Fibroblast of upper back skin (primary cell): ENCODE data around the gene MRTFA.
A peak's percentile ranks its signal among the peaks of the same experiment; 100 is the strongest.
"Not testable (repeated sequence)": the region's sequence is repeated elsewhere in the genome, so short reads cannot be mapped to it uniquely, and the experiment has no call there.

ENCODE experiments used
- DNase-seq: peaks from one replicate; pipeline ENCODE4 v3.0.0-alpha.2; 2013

MRTFA gene

DNA sequence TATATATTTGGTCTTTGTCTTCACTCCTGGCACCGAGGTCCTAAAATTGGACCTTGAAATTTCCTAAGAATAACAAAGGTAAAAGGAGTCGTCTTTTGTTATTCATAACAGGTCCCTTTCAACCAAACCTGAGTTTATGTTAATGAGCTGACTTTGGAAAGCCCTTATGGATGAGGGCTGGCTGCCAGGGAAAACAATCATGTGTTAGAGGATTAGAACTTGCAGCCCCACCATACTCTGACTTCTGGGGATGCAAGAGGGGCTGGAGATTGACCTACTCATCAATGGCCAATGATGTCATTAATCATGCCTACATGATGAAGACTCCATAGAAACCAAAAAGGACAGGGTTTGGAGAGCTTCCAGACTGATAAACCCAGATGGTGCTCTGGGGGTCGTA is 118.9 kb downstream of the MRTFA start:
- no peak for DNase-seq

DNA sequence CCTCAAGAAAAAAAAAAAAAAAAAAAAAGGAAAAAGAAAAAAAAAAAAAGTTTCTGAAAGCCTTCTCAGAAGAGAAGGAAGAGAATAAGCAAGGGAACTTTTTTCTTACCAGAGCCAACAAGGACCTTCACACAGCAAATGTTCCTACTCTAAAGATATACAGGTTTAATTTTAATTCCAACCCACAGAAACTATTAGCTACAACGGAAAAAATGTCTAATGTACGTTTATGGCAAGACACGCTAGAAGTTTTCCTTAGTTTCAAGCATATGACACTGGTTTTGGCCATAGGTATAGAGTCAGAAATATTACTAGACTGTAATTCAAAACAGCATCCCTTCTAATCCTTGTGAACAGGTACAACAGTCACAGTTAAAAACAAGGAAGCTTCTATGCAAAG is 120.1 kb downstream of the MRTFA start:
- DNase-seq, result no peak

DNA sequence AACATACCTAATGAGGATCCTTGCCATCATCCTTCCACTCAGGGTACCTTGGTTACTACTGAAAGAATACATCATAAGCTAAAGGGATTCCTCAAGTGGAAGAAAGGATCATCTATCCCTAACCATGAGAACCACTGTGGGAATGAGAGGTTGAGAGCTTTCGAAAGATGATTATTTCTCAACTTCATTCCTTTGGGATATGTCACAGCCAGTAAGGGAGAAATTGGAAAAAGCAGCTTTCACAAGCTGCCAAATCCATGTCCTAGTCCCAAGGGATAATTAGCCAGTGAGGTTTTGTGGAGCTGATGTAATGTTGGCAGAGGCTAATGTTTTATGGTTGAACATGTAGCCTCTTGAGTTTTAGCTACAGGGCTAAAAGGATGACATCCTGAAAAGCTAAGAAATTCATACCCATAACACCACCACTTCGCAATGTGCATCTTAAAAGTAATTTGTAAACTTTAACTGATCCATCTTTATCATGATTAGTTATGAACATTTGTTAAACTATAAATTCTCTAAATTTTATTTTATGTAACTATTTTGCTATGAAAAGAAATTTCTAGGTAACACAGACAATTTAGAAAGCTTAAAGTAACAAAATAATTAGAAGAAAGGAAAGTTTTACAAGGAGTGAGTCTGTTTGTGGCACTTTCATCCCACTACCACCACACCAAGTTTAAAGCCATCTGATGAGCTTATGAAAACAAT is 123.9 kb downstream of the MRTFA start:
- peak; percentile 100 for DNase-seq

DNA sequence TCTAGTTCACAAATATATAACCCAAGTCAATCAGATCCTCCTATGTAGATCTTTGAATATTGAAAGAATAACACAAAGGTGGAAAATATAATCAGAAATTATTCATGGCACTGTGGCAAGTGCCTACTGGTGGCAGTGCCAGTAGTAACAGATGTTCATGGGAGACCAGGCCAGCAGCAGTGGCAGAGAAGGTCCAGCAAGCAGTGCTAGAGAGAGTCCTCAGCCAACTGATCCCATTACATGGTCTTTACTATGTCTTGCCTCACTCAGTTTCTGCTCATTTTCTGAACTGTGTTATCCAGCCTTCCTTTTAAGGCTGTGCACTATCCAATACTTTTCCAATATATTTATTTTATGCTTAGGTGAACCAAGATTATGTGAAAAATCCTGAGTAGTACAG is 124.9 kb downstream of the MRTFA start:
- no peak for DNase-seq

DNA sequence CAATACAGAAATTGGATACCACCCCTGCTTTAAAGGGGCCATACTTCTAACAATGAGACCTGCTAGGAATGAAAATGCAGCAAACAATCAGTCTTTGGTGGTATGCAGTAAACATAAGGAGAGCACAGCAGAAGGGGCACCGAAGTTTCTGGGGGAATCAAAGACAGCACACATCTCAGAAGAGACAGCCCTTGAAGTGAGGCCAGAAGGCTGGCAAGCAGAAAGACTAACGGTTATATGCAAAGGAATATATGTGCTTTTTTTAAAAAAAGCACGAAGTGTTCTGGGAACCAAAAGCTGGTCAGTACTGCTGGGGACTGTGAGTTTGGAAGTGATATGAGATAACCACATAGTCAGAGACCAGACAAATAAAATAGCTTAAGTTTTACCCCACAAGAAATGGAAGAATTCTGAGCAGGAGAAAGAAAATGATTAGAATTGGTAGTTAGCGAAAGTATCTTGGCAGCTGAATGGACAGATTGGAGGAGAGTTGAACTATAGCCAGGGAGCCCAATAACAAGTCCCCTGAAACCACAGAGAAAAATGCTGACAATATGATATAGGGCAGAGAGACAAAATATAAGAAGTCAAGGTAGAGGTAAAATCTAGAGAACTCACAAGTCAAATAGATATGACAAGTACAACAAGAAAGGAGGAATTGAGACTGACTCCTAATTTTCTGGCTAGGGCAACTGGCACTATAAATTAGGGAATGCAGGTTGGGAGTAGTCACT is 125.7 kb downstream of the MRTFA start:
- DNase-seq, result no peak

DNA sequence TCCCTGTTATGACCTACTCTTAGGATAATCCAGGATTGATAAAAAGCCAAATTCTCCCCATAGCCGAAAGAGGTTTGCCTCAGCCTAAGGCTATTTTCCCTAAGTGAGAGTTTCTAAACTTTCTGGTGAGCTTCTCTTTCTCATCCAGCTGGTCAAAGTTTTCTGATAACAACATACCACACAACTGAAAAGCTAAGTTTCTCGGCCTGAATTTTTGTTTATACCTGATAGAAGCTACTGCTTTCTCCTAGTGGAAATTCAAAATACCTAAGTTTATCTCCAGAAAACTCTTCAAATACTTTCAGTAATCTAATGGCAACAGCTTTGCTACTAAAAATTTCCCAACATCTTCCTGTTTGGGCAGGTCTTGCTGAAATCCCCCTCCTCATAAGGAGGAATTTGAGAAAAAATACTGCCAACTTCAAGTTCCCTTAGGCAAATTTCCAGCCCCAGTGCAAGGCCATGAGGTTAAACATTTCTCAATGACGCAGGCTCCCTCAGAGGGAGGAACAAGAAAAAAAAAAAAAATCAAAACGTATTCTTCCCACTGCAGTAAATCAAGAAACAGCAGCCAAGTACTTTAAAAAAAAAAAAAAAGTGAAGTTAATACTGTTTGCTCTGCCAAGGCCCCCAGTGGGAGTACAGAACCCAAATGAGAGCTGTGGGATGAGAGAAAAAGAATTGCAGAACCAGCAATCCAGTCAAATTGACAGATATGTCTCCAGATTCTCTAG is 127.0 kb downstream of the MRTFA start:
- peak; percentile 93 for DNase-seq

DNA sequence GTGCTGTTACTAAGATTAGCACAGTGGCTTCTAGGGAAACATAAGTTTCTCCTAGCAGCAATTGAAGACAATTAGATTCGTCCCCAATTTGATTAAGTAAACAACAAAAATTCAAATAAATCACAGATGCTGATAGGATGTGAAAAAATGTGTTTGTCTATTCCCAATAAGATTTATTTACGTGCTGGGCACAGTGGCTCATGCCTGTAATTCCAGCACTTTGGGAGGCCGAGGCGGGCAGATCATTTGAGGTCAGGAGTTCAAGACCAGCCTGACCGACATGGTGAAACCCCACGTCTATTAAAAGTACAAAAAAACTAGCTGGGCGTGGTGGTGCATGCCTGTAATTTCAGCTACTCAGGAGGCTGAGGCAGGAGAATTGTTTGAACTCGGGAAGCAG is 128.5 kb downstream of the MRTFA start:
- not testable (repeated sequence) for DNase-seq

DNA sequence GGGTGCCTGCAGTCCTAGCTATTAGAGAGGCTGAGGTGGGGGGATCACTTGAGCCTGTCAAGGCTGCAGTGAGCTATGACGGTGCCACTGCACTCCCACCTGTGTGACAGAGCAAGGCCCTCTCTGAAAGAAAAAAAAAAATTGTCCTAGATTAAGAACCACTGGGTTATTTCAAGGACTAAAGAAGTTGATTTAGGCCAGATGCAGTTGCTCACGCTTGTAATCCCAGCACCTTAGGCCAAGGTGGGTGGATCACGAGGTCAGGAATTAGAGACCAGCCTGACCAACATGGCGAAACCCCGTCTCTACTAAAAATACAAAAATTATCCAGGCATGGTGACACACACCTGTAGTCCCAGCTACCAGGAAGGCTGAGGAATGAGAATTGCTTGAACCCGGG is 129.0 kb downstream of the MRTFA start:
- DNase-seq, result no peak

DNA sequence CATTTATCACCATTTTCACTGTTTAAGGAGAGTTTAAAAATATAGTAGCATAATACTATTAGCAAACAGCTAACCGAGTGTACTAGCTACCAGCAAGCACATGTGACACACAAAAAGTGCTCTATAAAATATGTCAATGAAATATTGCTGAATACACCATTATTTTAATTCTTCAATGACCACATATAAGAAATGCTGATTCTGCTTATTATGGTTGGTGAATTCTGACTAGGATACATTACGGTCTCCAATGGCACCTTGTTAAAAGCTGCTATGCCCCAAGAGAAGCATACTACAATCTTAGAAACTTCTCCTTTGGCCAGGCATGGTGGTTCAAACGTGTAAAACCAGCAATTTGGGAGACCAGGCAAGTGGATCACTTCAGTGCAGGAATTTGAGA is 129.8 kb downstream of the MRTFA start:
- no peak for DNase-seq

DNA sequence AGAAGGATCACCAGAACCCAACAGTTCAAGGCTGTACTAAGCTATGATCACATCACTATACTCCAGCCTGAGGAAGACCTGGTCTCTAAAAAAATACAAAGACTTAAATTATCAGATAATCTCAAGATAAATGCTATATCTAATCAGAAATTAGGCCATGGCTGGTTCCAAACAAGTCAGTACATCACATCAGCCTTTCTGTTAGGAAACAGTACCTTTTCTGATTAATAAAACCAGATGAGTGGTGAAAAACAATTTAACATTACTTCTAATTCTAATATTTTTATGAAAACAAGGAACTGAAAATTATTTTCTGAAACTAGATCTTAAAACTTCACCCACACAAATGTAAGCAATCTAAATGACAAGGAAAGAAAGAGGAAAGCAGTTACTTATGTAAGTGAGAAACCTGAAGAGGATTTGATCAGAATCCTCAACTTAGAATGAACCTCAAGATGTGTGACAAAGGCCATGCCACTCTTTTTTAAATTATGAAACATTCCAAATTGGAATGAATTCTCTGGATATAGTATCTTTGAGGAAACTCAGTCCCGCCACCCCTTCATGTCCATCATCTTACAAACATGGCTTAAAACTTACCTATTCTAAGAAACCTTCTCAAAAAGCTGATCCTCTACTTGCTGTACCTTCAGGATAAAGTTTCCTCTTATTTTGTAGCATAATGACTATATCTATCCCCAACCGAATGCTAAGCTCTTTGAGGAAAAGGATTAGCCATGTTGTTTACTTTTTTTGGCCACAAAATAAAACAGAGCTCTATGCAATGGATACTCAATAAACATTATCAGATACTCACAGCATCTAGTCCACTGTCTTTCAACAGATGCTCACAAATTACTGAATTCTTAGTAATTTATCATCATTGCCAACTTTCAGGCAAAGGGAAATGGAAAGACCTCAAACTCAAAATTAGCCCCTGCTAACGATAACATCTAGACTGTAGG is 132.0 kb downstream of the MRTFA start:
- no peak for DNase-seq

DNA sequence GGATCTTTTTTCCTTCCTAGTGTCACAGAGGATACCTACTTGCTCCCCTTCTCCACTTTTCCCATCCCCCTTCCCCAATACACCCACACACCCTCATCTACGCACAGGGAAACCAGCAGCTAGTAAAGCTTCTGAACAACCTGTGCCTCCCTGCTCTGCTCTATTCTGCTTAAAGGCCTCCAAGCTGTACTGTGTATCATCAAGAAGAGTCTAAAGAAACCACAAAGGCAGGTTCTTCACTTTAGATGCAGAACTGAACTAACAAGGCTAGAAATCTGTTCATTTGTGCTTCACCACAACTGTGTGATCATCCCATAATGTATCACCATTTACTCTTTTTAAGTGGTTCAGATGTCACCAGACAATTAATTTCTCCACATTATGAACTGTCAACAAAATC is 133.6 kb downstream of the MRTFA start:
- no peak for DNase-seq

DNA sequence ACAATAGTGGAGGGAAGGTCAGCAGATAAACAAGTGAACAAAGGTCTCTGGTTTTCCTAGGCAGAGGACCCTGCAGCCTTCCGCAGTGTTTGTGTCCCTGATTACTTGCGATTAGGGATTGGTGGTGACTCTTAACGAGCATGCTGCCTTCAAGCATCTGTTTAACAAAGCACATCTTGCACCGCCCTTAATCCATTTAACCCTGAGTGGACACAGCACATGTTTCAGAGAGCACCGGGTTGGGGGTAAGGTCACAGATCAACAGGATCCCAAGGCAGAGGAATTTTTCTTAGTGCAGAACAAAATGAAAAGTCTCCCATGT is 136.1 kb downstream of the MRTFA start:
- DNase-seq, result not testable (repeated sequence)

DNA sequence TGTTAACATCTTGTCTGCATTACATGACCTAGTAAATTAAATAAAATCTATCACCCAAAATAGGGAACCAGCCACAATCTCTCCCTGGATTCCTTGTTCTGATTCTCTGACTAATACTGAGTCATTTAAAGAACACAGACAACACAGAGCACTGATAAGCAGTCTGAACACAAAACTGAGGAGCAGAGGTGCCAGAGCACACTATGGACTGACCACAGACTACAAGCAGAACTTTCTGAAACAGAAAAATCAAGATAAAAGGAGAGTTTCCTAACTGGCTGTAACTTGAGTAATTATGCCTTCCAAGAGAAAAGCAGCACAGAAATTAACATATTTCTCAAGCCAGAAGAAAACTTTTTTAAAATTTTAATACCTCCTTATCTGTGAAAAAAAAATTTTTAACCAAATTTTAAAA is 137.3 kb downstream of the MRTFA start:
- peak; percentile 98 for DNase-seq

DNA sequence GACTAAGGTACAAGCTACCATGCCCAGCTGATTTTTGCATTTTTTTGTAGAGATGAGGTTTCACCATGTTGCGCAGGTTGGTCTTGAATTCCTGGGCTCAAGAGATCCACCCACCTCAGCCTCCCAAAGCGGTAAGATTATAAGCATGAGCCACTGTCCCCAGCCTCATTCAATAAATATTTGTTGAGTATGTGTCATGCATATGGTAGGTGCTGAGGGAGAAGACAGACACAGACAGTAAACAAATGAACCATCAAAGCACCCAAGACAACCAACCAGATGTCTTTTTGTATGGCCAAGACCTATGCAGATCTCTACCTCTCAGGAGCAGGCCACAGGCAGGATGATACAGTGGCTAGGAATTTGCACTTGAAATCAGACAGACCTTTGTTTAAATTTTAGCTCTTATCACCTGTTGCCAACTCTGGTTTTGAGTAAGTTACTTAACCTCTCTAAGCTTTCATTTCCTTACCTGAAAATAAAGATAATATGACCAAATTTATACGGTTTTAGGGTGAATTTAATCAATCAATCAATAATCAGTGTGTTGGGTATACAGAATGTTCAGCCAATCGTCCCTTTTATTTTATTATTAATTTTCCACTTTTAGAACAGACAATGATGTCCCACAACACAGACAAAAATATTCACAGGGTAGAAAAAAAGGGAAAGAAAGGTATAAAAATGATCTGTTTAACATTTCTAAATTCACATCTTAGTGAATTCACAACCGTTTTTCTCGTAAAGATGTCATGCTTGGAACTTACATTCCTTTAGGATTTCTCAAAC is 137.9 kb downstream of the MRTFA start:
- peak; percentile 96 for DNase-seq

DNA sequence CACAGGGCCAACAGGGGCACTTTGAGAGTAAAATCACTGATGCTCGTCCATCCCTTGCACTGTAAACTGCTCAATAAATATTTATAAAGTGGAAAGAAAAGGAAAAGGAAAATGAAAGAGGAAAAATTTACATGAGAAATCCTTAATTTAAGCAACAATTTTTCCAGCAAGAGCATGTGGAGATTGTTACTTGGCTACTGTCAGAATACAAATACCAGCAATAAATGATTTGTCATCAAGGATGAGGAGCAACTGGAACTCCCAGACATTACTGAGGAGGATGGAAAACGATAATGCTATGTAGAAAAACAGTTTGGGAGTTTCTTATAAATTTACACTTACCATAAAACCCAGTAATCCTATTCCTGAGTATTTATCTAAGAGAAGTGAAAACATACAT is 143.1 kb downstream of the MRTFA start:
- no peak for DNase-seq

DNA sequence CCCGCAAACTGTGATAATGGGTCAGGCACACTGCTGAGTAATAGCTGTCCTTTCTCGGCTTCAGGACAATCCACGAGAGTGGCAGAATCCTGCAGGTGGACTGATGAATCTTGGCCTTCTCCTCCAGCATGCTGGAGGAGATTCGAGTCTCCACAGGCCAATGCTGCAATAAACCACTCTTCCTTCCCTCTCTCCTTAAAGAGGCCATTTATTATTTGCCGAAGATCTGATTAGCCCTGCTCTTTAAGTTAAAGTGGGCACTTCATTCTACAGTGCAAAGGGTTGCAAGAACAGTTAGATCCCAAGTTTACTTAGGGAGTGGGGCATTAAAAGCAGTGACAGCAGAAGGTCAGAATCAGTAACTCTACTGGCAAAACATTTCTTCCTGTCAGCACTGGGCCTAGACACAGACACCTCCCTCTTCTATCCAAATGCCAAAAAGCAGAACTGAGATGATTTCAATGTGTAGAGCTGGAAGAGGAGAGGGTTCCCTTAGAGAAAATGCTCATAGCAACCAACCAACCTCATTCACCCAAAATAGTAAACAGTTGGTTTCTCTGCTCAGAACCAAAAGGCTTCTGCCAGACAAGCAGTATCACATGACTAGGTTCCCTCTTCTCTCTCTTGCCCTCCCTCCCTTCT is 144.4 kb downstream of the MRTFA start:
- DNase-seq, result no peak

DNA sequence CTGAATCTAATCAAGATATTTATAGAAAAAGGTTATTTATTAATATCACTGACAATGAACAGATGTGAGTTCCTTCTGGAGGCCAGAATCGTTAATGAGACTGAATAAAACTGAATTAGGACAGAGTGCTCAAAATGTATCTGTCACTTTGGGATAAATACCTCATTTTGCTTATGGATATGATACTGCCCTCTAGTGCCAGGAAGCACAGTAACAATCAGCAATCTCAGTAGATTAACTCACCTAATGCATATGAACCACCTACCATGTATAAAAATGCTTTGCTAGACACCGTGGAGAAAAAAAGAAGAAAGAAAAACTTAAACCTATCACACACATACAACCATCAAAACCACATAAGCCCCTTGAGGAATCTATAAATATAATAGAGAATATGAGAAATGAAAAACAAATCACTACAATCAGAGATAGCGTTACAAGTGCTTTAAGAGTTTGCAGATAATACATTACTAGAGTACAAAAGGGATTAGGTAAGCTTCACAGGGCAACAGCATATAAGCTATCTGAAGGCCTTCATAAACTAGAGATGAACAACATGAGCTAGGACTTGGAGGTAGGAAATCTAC is 148.8 kb downstream of the MRTFA start:
- peak; percentile 34 for DNase-seq

DNA sequence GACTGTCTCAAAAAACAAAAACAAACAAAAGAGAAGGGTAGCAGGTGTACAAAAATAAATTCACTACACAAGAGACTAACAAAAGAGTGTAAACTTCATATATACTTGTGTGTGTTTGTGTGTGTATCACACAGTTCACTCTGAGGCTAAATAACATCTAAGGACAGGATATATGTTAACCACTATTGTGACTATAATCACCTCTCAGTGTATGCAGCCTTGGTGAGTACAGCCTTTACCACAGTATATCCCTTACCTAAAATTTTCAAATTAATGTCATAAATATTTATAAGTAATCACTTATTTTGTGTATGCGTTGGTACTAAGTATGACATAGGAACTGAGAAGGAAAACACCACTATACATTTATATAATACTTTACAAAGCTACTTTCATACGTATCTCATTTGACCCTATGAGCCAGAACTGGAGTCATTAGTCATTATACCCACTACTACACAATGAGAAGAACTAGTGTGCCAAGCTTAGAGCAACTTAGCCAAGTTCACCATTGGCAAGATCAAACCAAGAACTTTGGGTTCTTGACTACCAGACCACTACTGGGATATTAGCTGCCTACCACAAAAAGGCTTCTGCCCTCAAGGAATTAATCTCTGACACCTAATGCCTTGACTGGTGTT is 149.4 kb downstream of the MRTFA start:
- DNase-seq, result no peak

DNA sequence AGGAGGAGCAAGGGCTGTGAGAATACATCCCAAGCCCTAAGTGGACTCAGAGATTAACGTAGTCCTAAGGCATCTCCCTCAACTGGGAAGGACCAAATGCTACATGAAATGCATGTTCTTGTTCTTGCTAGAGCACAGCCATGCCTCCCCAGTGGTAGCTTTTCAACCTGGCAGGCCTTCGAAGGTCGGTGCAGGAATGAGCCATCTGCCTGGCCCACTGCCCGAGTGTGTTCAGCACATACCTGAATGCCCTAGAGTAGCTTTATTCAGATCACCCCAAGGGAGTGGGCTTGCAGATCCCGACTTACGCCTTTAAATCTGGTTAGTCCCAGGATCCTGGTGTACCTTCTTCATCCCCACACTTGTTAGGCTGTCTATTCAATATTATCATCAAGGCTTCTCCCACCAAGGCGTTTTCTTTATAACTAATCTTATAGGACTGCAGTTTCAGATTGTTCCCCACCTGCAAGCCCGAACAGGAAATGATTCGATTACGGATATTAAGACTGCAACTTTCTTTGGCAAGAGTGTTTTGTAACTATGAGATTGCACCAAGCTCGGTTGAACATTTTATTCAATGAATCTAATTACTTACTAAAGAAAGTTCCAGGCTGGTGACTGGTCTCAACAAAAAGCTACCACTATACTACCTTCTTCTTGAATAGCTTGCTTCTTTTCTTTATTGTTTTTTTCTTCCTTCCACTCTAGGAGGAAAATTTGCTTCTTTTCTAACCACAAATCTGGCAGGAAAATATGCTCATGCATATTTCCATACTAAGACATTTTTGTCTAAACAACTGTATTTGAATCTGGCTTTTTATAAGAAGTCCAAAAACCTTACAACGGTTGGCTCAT is 150.5 kb downstream of the MRTFA start:
- DNase-seq, result peak; percentile 63
